ENCODE data around the gene MCM9. TPM values are rescaled to one million over a fixed set of nuclear protein-coding genes. Genes with fewer than 3 reads are reported as not detected.

The MCM9 gene
- total RNA-seq, 6 experiments from 2014 or later: 4.3 to 7.6 (median 6.9) TPM

DNA sequence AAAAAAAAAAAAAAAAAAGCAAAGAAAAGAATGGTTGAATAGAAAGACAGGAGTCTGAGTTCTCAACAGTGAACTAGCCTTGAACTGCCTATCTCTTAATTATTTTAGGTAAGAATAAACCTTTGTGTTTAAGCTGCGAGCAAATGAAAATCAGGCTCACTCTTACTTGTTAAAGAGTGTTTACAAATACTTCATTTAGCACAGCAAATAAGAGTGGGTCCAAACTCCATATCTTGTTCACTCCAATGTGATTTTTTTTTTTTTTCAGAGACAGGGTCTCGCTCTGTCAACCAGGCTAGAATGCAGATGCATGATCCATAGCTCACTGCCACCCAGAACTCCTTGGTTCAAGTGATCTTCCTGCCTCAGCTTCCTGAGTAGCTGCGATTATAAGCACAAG, 11.9 kb downstream of the MCM9 start:
- no peak overlapping the region for H3K27ac ChIP-seq
- intact Hi-C loops (cut with DNase I): no loop called here
- 49% methylated on average over 3 of the region's 3 CpGs for WGBS (ENCODE audit: insufficient coverage, low coverage, low lambda C conversion rate, missing lambda C conversion rate)
- ATAC-seq (peak in 2 of 4 donors; percentile 34 to 88), DNase-seq (no peak)
- H3K4me1 ChIP-seq: no peaks in the 10 kb centered on the region
- no peak overlapping the region for H3K4me3 ChIP-seq
- peaks cover 0 to 30% (median 7%) of the 10 kb centered on the region in 4 donors for H3K36me3 ChIP-seq
- no peaks in the 10 kb centered on the region for H3K9me3 ChIP-seq
- TF ChIP-seq POLR2A (IDR thresholded peaks at IDR 0.05): no peak
- TF ChIP-seq, protein P1, sequence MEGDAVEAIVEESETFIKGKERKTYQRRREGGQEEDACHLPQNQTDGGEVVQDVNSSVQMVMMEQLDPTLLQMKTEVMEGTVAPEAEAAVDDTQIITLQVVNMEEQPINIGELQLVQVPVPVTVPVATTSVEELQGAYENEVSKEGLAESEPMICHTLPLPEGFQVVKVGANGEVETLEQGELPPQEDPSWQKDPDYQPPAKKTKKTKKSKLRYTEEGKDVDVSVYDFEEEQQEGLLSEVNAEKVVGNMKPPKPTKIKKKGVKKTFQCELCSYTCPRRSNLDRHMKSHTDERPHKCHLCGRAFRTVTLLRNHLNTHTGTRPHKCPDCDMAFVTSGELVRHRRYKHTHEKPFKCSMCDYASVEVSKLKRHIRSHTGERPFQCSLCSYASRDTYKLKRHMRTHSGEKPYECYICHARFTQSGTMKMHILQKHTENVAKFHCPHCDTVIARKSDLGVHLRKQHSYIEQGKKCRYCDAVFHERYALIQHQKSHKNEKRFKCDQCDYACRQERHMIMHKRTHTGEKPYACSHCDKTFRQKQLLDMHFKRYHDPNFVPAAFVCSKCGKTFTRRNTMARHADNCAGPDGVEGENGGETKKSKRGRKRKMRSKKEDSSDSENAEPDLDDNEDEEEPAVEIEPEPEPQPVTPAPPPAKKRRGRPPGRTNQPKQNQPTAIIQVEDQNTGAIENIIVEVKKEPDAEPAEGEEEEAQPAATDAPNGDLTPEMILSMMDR (IDR thresholded peaks at IDR 0.05): no peak
- H3K27me3 ChIP-seq: no peaks in the 10 kb centered on the region

DNA sequence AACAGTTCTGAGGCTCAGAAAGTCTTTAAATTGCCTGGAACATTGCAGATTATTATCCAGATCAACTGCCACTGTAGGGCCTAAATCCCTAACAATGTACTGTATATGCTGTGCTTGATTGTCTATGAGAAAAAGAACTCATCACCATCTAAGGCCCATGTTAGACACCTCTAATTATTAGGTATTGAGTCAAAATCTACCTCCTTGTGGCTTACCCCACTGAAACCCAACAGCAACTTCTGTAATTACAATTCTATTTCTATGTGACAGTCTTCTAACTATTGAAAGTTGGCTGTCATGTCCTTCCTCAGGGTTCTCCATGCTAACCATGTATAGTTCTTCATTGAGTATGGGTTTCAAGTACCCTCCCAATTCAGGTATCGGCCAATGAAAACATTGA, 13.9 kb downstream of the MCM9 start:
- TF ChIP-seq, protein P1 (IDR thresholded peaks at IDR 0.05): no peak
- TF ChIP-seq POLR2A (IDR thresholded peaks at IDR 0.05): no peak
- ATAC-seq (no peak), DNase-seq (no peak)
- intact Hi-C loops (cut with DNase I): no loop called here
- Histone ChIP-seq H3K27ac (no peak overlapping the region), H3K27me3 (no peaks in the 10 kb centered on the region), H3K4me3 (no peak overlapping the region), H3K4me1 (no peaks in the 10 kb centered on the region), H3K36me3 (peaks cover 0 to 32% (median 7%) of the 10 kb centered on the region in 4 donors), H3K9me3 (no peaks in the 10 kb centered on the region)
- 83% methylated on average over 1 of the region's 1 CpG for WGBS (ENCODE audit: insufficient coverage, low coverage, low lambda C conversion rate, missing lambda C conversion rate)

DNA sequence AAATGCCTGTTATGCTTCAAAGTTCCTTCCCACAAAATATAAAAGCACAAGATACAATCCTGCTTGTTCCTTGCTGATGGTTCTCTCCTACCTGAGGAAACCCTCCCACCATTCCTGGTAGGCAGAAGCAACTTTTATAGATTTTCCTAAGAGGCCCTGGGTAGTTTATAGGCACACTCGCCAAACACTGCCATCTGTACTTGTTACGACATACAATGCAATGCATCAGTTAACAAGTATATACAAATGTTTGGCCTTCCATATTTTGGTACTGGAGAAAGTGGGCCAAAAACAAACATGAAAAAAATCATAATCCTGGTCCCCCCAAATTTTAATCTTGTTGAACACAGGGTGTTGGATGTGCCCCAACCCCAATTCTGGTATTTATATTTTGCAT, 16.6 kb downstream of the MCM9 start:
- TF ChIP-seq, protein P1 (IDR thresholded peaks at IDR 0.05): no peak
- no peak for TF ChIP-seq POLR2A (IDR thresholded peaks at IDR 0.05)
- intact Hi-C loops (cut with DNase I): no loop called here
- Histone ChIP-seq H3K9me3 (no peaks in the 10 kb centered on the region), H3K4me1 (no peaks in the 10 kb centered on the region), H3K4me3 (no peak overlapping the region), H3K27ac (no peak overlapping the region), H3K27me3 (no peaks in the 10 kb centered on the region), H3K36me3 (peaks cover 0 to 29% (median 7%) of the 10 kb centered on the region in 4 donors)
- 80% methylated on average over 2 of the region's 2 CpGs for WGBS (ENCODE audit: insufficient coverage, low coverage, low lambda C conversion rate, missing lambda C conversion rate)
- DNase-seq (no peak), ATAC-seq (no peak)

DNA sequence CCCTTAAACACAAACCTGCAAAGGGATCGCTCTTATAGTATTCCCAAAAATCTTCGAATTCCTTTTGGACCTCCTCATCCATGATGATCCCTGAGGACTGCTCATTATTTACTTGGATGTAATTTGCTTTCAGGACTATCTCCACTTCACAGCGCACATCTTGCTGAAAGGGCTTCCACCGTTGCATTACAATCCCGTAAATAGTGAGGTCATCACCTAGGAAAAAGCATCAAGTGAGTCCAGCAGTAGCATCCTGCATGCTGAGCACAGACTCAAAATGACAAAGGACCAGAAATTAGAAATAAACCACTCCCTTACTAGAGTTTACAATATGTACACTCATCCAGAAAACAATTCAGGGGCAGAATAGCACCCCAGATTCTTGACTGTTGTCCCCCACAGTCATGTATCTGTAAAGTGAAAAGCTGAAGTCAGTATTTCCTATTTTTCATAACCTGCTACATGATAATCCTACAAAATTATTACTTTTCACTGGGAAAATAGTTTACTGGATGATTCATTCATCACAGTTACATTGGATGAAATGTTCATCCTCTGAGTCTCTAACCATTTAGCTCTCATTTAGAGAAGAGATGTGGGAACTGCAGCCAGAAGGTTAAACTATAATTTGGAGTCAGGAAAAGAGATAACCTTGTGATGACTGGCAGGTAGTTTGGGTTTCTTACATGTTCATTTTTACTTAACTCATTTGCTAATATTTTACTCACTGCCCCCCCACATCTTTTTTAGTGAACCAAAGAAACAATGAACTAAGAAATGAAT, 17.2 kb downstream of the MCM9 start:
- TF ChIP-seq, protein P1 (IDR thresholded peaks at IDR 0.05): no peak
- TF ChIP-seq POLR2A (IDR thresholded peaks at IDR 0.05): no peak
- Histone ChIP-seq H3K9me3 (no peaks in the 10 kb centered on the region), H3K4me1 (no peaks in the 10 kb centered on the region), H3K27me3 (no peaks in the 10 kb centered on the region), H3K27ac (no peak overlapping the region), H3K36me3 (peaks cover 0 to 32% (median 8%) of the 10 kb centered on the region in 4 donors), H3K4me3 (no peak overlapping the region)
- intact Hi-C loops (cut with DNase I): no loop called here
- DNase-seq: no peak
- WGBS (ENCODE audit: insufficient coverage, low coverage, low lambda C conversion rate, missing lambda C conversion rate): 91% methylated on average over 5 of the region's 5 CpGs
- no peak for ATAC-seq

Data from right lobe of liver (tissue), 6 donors.